Peyer's patch (tissue), 4 donors: Measurements from ENCODE around the gene XPR1.

Experiments used
- CTCF ChIP-seq, 6 experiments: fragments of 450-650 bp in 4 of 6; fragments of 200-600 bp in 2 of 6; sonication (generic) in 1 of 6; IDR thresholded peaks; one replicate each; pipeline ENCODE4 v1.5.1; 2017 to 2019; ENCODE audit warnings: antibody characterized with exemption in 6 of 6, mild to moderate bottlenecking in 3 of 6, moderate library complexity in 1 of 6
- POLR2A ChIP-seq, 2 donors: fragments of 450-650 bp; IDR thresholded peaks; one replicate each; pipeline ENCODE4 v1.5.1; 2017; ENCODE audit warnings: antibody characterized with exemption in 2 of 2, mild to moderate bottlenecking in 2 of 2, moderate library complexity in 2 of 2

- TF ChIP-seq CTCF (IDR thresholded peaks at IDR 0.05) (no peak), POLR2A (IDR thresholded peaks at IDR 0.05) (no peak)
Observed at GRCh38 chr1:180915426-180915965, 283.7 kb downstream of the XPR1 start.
